DOHH2 (cell line): Measurements from ENCODE around the gene SSU72.
A peak's percentile ranks its signal among the peaks of the same experiment; 100 is the strongest.
"Not testable (repeated sequence)": the region's sequence is repeated elsewhere in the genome, so short reads cannot be mapped to it uniquely, and the experiment has no call there.

Source experiments
- H3F3A ChIP-seq: fragments of 200-600 bp; sonication (generic), shearing (Covaris generic); 2 replicates; pipeline ENCODE4 v1.6.0; 2016; ENCODE audit warnings: antibody characterized with exemption, mild to moderate bottlenecking; ENCODE audit not compliant: control insufficient read depth, insufficient read depth
- H3K27ac ChIP-seq: fragments of 200-600 bp; sonication (generic); 2 replicates; pipeline ENCODE4 v1.5.1; 2014; ENCODE audit warnings: low read depth, mild to moderate bottlenecking, low read length, moderate library complexity
- H3K27me3 ChIP-seq: fragments of 200-600 bp; sonication (generic); 2 replicates; pipeline ENCODE4 v1.6.1; 2014; ENCODE audit warnings: mild to moderate bottlenecking, low read length, mixed read lengths; ENCODE audit not compliant: control insufficient read depth
- H3K36me3 ChIP-seq: fragments of 200-600 bp; sonication (generic); 2 replicates; pipeline ENCODE4 v1.6.1; 2014; ENCODE audit warnings: mild to moderate bottlenecking, low read length, moderate library complexity, mixed read lengths; ENCODE audit not compliant: control insufficient read depth
- H3K4me1 ChIP-seq: fragments of 200-600 bp; sonication (generic); 2 replicates; pipeline ENCODE4 v1.6.1; 2014; ENCODE audit warnings: mild to moderate bottlenecking, low read length, mixed read lengths; ENCODE audit not compliant: control insufficient read depth
- H3K4me2 ChIP-seq: fragments of 200-600 bp; sonication (generic); 2 replicates; pipeline ENCODE4 v1.6.0; 2014; ENCODE audit warnings: mild to moderate bottlenecking, low read length, moderate library complexity
- H3K4me3 ChIP-seq: fragments of 200-600 bp; sonication (generic); 2 replicates; pipeline ENCODE4 v1.5.1; 2014; ENCODE audit warnings: mild to moderate bottlenecking, low read length, mixed read lengths
- H3K79me2 ChIP-seq: fragments of 200-600 bp; sonication (generic); 2 replicates; pipeline ENCODE4 v1.6.1; 2014; ENCODE audit warnings: mild to moderate bottlenecking, low read length, mixed read lengths; ENCODE audit not compliant: control insufficient read depth
- H3K9me2 ChIP-seq: fragments of 200-600 bp; sonication (generic); replicated peaks from 2 replicates; pipeline ENCODE4 v1.6.1; 2014; ENCODE audit warnings: mild to moderate bottlenecking, low read length, mixed read lengths; ENCODE audit not compliant: control insufficient read depth
- H3K9me3 ChIP-seq: fragments of 200-600 bp; sonication (generic); 2 replicates; pipeline ENCODE4 v1.6.1; 2014; ENCODE audit warnings: antibody characterized with exemption, low read length, mixed read lengths; ENCODE audit not compliant: control insufficient read depth, insufficient read depth
- H4K20me1 ChIP-seq: fragments of 200-600 bp; sonication (generic); 2 replicates; pipeline ENCODE4 v1.6.0; 2014; ENCODE audit warnings: low read depth, mild to moderate bottlenecking, antibody characterized with exemption, low read length, moderate library complexity; ENCODE audit not compliant: control insufficient read depth, insufficient read depth
- CTCF ChIP-seq: fragments of 200-600 bp; sonication (generic); IDR thresholded peaks from one replicate; pipeline ENCODE4 v1.5.1; 2014; ENCODE audit warnings: antibody characterized with exemption, mild to moderate bottlenecking, low read depth, low read length; ENCODE audit not compliant: poor library complexity, severe bottlenecking
- EZH2phosphoT487 ChIP-seq: fragments of 200-600 bp; sonication (generic); IDR thresholded peaks from 2 replicates; pipeline ENCODE4 v1.6.1; 2017; ENCODE audit warnings: borderline replicate concordance, mild to moderate bottlenecking, antibody characterized with exemption, low read length, moderate library complexity, mixed read lengths

Gene SSU72

DNA sequence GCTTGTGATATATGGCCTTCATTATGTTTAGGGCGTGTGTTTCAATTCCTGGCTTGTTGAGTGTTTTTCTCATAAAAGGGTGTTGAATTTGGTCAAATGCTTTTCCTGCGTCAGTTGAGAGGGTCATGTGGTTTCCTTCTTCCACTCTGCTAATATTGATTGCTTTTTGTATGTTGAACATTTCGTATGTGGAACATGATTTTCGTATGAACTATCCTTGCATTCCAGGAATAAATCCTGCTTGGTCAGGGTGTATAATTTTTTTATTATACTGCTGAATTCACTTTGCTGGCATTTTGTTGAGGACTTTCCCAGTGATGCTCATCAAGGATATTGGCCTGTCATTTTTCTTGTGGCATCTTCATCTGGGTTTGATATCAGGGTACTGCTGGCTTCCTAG is 67.4 kb downstream of the SSU72 start:
- Histone ChIP-seq H3K4me1 (peaks cover 22% of the 10 kb centered on the region), H3K27ac (no peak overlapping the region)

GRCh38 chr1:1505801-1506200 is 68.9 kb downstream of the SSU72 start:
- H3K27ac ChIP-seq, H3K79me2 ChIP-seq, H3K9me3 ChIP-seq, H3K4me3 ChIP-seq, H3K36me3 ChIP-seq, H3K27me3 ChIP-seq, H4K20me1 ChIP-seq, H3K4me2 ChIP-seq, H3F3A ChIP-seq, H3K9me2 ChIP-seq: not testable (repeated sequence)
- H3K4me1 ChIP-seq = peaks cover 18% of the 10 kb centered on the region

More for the DNA sequence above, 67.4 kb downstream of the SSU72 start:
- no peaks in the 10 kb centered on the region for H3K9me3 ChIP-seq
- TF ChIP-seq CTCF (no peak), EZH2phosphoT487 (no peak)
- peaks cover 7% of the 10 kb centered on the region for H3F3A ChIP-seq
- H4K20me1 ChIP-seq = no peaks in the 10 kb centered on the region
- H3K27me3 ChIP-seq = no peaks in the 10 kb centered on the region
- H3K79me2 ChIP-seq = peaks cover 16% of the 10 kb centered on the region
- no peak overlapping the region for H3K4me2 ChIP-seq
- no peaks in the 10 kb centered on the region for H3K9me2 ChIP-seq
- H3K4me3 ChIP-seq = no peak overlapping the region
- peaks cover 4% of the 10 kb centered on the region; the same call in 1 of the 2 replicates for H3K36me3 ChIP-seq

DNA sequence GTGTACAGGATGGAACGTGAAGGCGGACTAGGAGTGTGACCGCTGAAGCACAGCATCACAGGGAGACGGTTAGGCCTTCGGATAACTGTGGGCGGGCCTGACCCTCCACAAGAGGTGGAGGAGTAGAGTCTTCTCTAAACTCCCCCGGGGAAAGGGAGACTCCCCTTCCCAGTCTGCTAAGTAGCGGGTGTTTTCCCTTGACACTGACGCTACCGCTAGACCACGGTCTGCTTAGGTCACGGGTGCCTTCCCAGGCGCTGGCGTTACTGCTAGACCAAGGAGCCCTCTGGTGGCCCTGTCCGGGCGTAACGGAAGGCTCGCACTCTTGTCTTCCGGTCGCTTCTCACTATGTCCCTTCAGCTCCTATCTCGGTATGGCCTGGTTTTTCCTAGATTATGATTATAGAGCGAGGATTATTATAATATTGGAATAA is 69.3 kb downstream of the SSU72 start:
- not testable (repeated sequence) for H3K36me3 ChIP-seq
- peak overlapping the region; percentile 55 for H3K4me3 ChIP-seq

DNA sequence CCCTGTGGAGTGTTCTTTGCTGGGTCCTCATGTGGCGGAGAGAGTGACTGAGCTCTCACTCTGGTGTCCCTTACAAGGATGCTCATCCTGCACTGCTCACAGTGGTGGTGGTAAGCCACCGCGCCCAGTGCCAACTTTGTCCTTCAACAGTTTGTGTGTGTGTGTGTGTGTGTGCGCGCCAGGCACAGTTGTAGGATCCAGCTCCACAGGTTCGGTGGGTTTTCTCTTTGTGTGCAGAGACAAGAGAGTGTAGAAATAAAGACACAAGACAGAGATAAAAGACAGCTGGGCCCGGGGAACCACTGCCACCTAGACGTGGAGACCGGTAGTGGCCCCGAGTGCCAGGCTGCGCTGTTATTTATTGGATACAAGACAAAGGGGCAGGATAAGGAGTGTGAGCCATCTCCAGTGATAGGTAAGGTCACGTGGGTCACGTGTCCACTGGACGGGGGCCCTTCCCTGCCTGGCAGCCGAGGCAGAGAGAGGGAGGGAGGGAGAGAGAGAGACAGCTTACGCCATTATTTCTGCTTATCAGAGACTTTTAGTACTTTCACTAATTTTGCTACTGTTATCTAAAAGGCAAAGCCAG is 69.8 kb downstream of the SSU72 start:
- H3K79me2 ChIP-seq, H3K27me3 ChIP-seq, H4K20me1 ChIP-seq, H3K9me3 ChIP-seq, H3F3A ChIP-seq, H3K9me2 ChIP-seq, H3K36me3 ChIP-seq: not testable (repeated sequence)
- peaks cover 13% of the 10 kb centered on the region for H3K4me1 ChIP-seq
- peak overlapping the region; percentile 55 for H3K4me3 ChIP-seq
- peak overlapping the region; percentile 62 for H3K4me2 ChIP-seq
- TF ChIP-seq CTCF = peak; percentile 73
- H3K27ac ChIP-seq = peak overlapping the region; percentile 26; the same call in 1 of the 2 replicates

More for the DNA sequence above, 69.3 kb downstream of the SSU72 start:
- H3K9me2 ChIP-seq, H3K27me3 ChIP-seq, H3K79me2 ChIP-seq, H3K9me3 ChIP-seq, H4K20me1 ChIP-seq, H3F3A ChIP-seq: not testable (repeated sequence)
- H3K4me1 ChIP-seq = peaks cover 15% of the 10 kb centered on the region
- H3K27ac ChIP-seq = peak overlapping the region; percentile 26; the same call in 1 of the 2 replicates
- peak overlapping the region; percentile 62 for H3K4me2 ChIP-seq

- H3K9me2 ChIP-seq, H3F3A ChIP-seq, H3K27me3 ChIP-seq, H3K4me2 ChIP-seq, H3K79me2 ChIP-seq, H3K4me1 ChIP-seq, H3K9me3 ChIP-seq, H3K27ac ChIP-seq, H4K20me1 ChIP-seq, H3K4me3 ChIP-seq: not testable (repeated sequence)
- peaks cover 29% of the 10 kb centered on the region for H3K36me3 ChIP-seq
Measured at GRCh38 chr1:1495461-1495975, 79.1 kb downstream of the SSU72 start.

- not testable (repeated sequence) for H3K9me3 ChIP-seq, H3K4me2 ChIP-seq, H3K27me3 ChIP-seq, H3K9me2 ChIP-seq, H3K79me2 ChIP-seq, H3K4me1 ChIP-seq, H3K27ac ChIP-seq, H4K20me1 ChIP-seq, H3F3A ChIP-seq, H3K4me3 ChIP-seq
- H3K36me3 ChIP-seq = peaks cover 41% of the 10 kb centered on the region
Measured at GRCh38 chr1:1494311-1494710, 80.4 kb downstream of the SSU72 start.
